Measurements from ENCODE around the gene MAD1L1. TPM values are rescaled to one million over a fixed set of nuclear protein-coding genes. Genes with fewer than 3 reads are reported as not detected.

MAD1L1 gene
- total and polyA plus RNA-seq, 2 of the 8 experiments (the other 6 are each of a cell fraction or from before 2014, with no cell fraction given), result 40.4 to 44.6 TPM

DNA sequence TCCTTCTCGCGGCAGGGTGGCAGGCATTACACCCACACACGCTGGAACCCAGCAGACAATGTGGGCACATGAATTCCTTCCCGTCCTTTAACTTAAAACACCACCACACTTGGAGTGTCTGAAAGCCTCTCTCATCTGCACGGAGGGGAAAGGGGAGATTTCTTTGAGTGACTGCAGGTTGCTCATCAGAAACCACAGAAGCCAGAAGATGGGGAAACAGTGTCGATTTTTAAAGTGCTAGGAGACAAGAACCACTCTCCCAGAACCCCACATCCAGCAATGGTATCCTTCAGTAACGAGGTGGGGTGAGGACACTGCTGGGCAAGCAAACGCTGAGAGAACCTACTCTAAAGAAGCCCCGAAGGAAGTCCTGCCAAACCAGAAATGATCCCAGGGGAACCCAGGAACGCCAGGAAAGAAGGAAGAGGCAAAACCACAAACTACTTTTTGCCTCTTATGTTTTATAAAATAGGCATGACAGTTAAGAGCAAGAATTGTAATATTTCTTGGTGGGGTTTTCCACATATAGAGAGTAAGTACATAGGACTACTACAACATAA, 308.4 kb downstream of the MAD1L1 start:
- FAIRE-seq, result no peak
- CTCF ChIA-PET (ENCODE audit: partially characterized antibody), result interaction anchor here (1.8 to 2.2 kb wide), 2 partner anchors 8 to 157 kb away, joined by 8 read pairs; no protein-coding TSS in a partner anchor

More for the DNA sequence above, 308.4 kb downstream of the MAD1L1 start:
- DNase-seq (ENCODE audit: low read depth in 1 of 2, low spot score in 2 of 2), result no peak
- Histone ChIP-seq H3K18ac (ENCODE audit: extremely low read depth, low read length) (no peak overlapping the region), H3K4me2 (ENCODE audit: insufficient read depth in 1 of 2, low read depth in 2 of 2, low read length in 2 of 2) (no peak overlapping the region), H4K91ac (replicated peaks; ENCODE audit: insufficient read length, low read length) (no peak overlapping the region), H3K4me1 (replicated peaks in 1 of 4; ENCODE audit: control insufficient read depth in 3 of 4, insufficient read depth in 4 of 4, low read length in 3 of 4) (no peaks in the 10 kb centered on the region), H2BK5ac (ENCODE audit: low read depth, low read length) (no peak overlapping the region), H2BK15ac (ENCODE audit: low read length) (no peak overlapping the region), H2AK5ac (ENCODE audit: low read depth, low read length) (no peak overlapping the region), H3K79me1 (ENCODE audit: low read depth, low read length) (peaks cover 5% of the 10 kb centered on the region), H3K9ac (replicated peaks in 1 of 4; ENCODE audit: extremely low read depth in 1 of 4, low read depth in 3 of 4, low read length in 3 of 4) (no peak overlapping the region), H4K8ac (ENCODE audit: extremely low read depth, insufficient read depth, low read length) (no peak overlapping the region), H2BK120ac (replicated peaks; ENCODE audit: low read depth, low read length) (no peak overlapping the region), H3K23ac (ENCODE audit: insufficient read length) (no peak overlapping the region), H2AFZ (ENCODE audit: low read length) (no peak overlapping the region), H3K36me3 (ENCODE audit: control insufficient read depth in 2 of 4, insufficient read depth in 4 of 4, low read length in 3 of 4) (no peaks in the 10 kb centered on the region; a peak in 1 of 8 replicates), H3K27ac (ENCODE audit: low read depth, low read length) (no peak overlapping the region), H3K79me2 (ENCODE audit: control insufficient read depth in 1 of 2, insufficient read depth in 2 of 2, low read length in 2 of 2) (no peaks in the 10 kb centered on the region), H2BK12ac (ENCODE audit: low read depth, low read length) (no peak overlapping the region), H4K5ac (ENCODE audit: insufficient read length, low read depth, low read length) (no peak overlapping the region), H3K4me3 (ENCODE audit: extremely low read depth in 1 of 4, insufficient read depth in 2 of 4, low read depth in 3 of 4, low read length in 4 of 4) (no peak overlapping the region), H3K27me3 (replicated peaks in 1 of 4; ENCODE audit: control insufficient read depth in 3 of 4, extremely low read depth in 1 of 4, insufficient read depth in 3 of 4, low read length in 3 of 4) (no peaks in the 10 kb centered on the region), H3K4ac (replicated peaks; ENCODE audit: insufficient read length, low read depth, low read length) (no peak overlapping the region), H3K14ac (ENCODE audit: insufficient read length) (no peak overlapping the region), H3K9me3 (ENCODE audit: insufficient read depth in 2 of 2, low read depth in 1 of 2, low read length in 1 of 2) (no peaks in the 10 kb centered on the region), H3K56ac (replicated peaks; ENCODE audit: insufficient read length, low read depth, low read length) (no peak overlapping the region), H2BK20ac (ENCODE audit: low read length) (no peak overlapping the region), H3K23me2 (ENCODE audit: low read depth, low read length) (no peaks in the 10 kb centered on the region), H4K20me1 (replicated peaks in 1 of 2; ENCODE audit: control insufficient read depth in 1 of 2, insufficient read depth in 2 of 2, low read length in 2 of 2) (peaks cover 0 to 6% of the 10 kb centered on the region in 2 experiments)
- TF ChIP-seq CEBPB (IDR thresholded peaks at IDR 0.05; ENCODE audit: low read depth, low read length), result no peak
- no peak for TF ChIP-seq RBBP5 (IDR thresholded peaks at IDR 0.05; ENCODE audit: borderline replicate concordance, low read depth, low read length)
- TF ChIP-seq CHD2 (IDR thresholded peaks at IDR 0.05; ENCODE audit: low read length), result no peak
- no peak for TF ChIP-seq MAX (IDR thresholded peaks at IDR 0.05)
- no peak for TF ChIP-seq SIX5 (IDR thresholded peaks at IDR 0.05; ENCODE audit: low read depth, low read length)
- TF ChIP-seq CTBP2 (IDR thresholded peaks at IDR 0.05; ENCODE audit: borderline replicate concordance, insufficient read depth, insufficient read length, low read length), result no peak
- POLR2A ChIA-PET (ENCODE audit: partially characterized antibody), result no interaction called here
- 83% methylated on average over 10 of the region's 10 CpGs; no CpG with 5 or more reads in 1 of the 2 experiments for WGBS, 2 experiments (ENCODE audit: extremely low coverage in 1 of 2, insufficient coverage in 1 of 2, insufficient read length in 1 of 2, insufficient replicate concordance in 2 of 2, low coverage in 1 of 2, low lambda C conversion rate in 2 of 2, missing lambda C conversion rate in 1 of 2)
